ENCODE measurements around the gene COL4A4.
"Not testable (repeated sequence)": the region's sequence is repeated elsewhere in the genome, so short reads cannot be mapped to it uniquely, and the experiment has no call there.

COL4A4 gene

DNA sequence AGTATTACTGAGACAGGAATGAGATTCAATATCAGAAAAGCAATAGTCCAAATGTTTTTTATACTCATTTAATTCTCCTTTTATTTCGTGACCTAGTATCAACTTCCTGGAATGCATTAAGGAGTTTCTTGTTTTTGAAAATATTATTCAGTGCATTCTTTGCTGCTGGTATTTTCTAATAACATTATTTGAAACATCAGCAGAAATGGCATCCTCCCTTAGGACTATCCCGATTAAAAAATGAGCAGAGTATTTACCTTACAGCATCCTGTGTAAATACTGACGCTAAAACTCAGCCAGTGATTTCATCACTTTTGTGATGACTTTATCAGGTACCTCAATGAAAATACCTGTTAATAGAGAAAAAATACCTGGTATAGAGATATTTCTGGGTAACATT, 16.8 kb upstream of the COL4A4 start:
- no peak overlapping the region for H3K4me2 ChIP-seq (ENCODE audit: low read depth, low read length)
- no peaks in the 10 kb centered on the region for H3K9me3 ChIP-seq (replicated peaks; ENCODE audit: insufficient read depth, low read length)
- no peak overlapping the region for H3K27ac ChIP-seq (ENCODE audit: low read length)
- TF ChIP-seq EZH2phosphoT487 (IDR thresholded peaks at IDR 0.05; ENCODE audit: low read length) (no peak), EZH2 (optimal IDR thresholded peaks at IDR 0.05; ENCODE audit: low read depth, low read length) (no peak)
- TF ChIP-seq, protein P1, sequence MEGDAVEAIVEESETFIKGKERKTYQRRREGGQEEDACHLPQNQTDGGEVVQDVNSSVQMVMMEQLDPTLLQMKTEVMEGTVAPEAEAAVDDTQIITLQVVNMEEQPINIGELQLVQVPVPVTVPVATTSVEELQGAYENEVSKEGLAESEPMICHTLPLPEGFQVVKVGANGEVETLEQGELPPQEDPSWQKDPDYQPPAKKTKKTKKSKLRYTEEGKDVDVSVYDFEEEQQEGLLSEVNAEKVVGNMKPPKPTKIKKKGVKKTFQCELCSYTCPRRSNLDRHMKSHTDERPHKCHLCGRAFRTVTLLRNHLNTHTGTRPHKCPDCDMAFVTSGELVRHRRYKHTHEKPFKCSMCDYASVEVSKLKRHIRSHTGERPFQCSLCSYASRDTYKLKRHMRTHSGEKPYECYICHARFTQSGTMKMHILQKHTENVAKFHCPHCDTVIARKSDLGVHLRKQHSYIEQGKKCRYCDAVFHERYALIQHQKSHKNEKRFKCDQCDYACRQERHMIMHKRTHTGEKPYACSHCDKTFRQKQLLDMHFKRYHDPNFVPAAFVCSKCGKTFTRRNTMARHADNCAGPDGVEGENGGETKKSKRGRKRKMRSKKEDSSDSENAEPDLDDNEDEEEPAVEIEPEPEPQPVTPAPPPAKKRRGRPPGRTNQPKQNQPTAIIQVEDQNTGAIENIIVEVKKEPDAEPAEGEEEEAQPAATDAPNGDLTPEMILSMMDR (IDR thresholded peaks at IDR 0.05; ENCODE audit: low read length): no peak
- no peaks in the 10 kb centered on the region for H3K36me3 ChIP-seq (replicated peaks; ENCODE audit: insufficient read depth, low read length)
- no peak overlapping the region for H3K9ac ChIP-seq (ENCODE audit: low read length)
- no peak for DNase-seq
- peaks cover 5% of the 10 kb centered on the region; the same call in 1 of the 2 replicates for H3K79me2 ChIP-seq (ENCODE audit: low read length)
- H2AFZ ChIP-seq (ENCODE audit: low read length): no peak overlapping the region
- H4K20me1 ChIP-seq (ENCODE audit: insufficient read depth, low read length): no peaks in the 10 kb centered on the region
- H3K9me2 ChIP-seq (replicated peaks; ENCODE audit: insufficient read depth, low read length): no peaks in the 10 kb centered on the region
- no peak overlapping the region for H3K4me3 ChIP-seq (ENCODE audit: low read length)
- no peaks in the 10 kb centered on the region for H3K27me3 ChIP-seq (replicated peaks; ENCODE audit: insufficient read depth, low read length)
- H3K4me1 ChIP-seq (ENCODE audit: low read length): no peaks in the 10 kb centered on the region
- H3F3A ChIP-seq (ENCODE audit: insufficient read depth, low read length): no peaks in the 10 kb centered on the region

DNA sequence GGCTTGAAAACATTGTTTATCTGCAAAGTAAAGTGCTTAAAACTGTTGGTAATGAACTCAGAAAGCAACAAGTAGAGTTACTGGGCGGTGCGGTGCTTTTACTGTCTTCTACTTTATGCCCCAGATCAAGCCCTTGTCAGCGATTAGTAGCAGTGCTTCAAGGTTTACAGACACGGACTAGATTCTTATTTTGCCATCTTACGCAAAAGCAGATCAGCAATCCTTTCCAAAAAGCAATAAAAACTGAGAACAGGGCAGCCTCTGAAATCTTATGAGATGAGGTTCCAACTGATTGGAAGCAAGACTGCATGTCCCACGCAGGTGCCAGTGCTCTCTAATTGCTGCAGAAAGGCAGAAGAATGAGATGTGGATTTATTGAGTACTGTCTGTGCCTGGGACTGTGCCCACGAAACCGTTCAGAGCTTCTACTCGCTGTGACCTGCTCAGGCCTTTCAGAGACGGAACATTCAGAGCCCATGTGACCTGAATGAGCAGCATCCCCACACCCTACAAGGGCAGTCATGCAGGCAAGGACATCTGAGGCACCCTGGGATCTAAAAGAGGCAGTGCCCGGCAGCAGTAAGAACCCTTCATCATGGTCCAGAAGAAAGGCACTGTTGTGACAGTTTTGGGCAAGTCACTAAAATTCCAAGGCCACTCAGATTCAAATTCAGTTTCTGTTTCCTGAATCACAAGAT, 16.1 kb upstream of the COL4A4 start:
- Histone ChIP-seq H4K20me1 (ENCODE audit: insufficient read depth, low read length) (no peaks in the 10 kb centered on the region), H3K4me3 (ENCODE audit: low read length) (no peak overlapping the region), H3K79me2 (ENCODE audit: low read length) (peaks cover 5% of the 10 kb centered on the region; the same call in 1 of the 2 replicates), H3K36me3 (replicated peaks; ENCODE audit: insufficient read depth, low read length) (no peaks in the 10 kb centered on the region), H3K9me2 (replicated peaks; ENCODE audit: insufficient read depth, low read length) (no peaks in the 10 kb centered on the region), H3K9ac (ENCODE audit: low read length) (no peak overlapping the region), H2AFZ (ENCODE audit: low read length) (no peak overlapping the region), H3F3A (ENCODE audit: insufficient read depth, low read length) (no peaks in the 10 kb centered on the region), H3K27ac (ENCODE audit: low read length) (no peak overlapping the region), H3K4me1 (ENCODE audit: low read length) (no peaks in the 10 kb centered on the region), H3K27me3 (replicated peaks; ENCODE audit: insufficient read depth, low read length) (no peaks in the 10 kb centered on the region), H3K4me2 (ENCODE audit: low read depth, low read length) (no peak overlapping the region), H3K9me3 (replicated peaks; ENCODE audit: insufficient read depth, low read length) (no peaks in the 10 kb centered on the region)
- TF ChIP-seq, protein P1 (IDR thresholded peaks at IDR 0.05; ENCODE audit: low read length): no peak
- TF ChIP-seq EZH2phosphoT487 (IDR thresholded peaks at IDR 0.05; ENCODE audit: low read length): no peak
- TF ChIP-seq EZH2 (optimal IDR thresholded peaks at IDR 0.05; ENCODE audit: low read depth, low read length): no peak
- no peak for DNase-seq

DNA sequence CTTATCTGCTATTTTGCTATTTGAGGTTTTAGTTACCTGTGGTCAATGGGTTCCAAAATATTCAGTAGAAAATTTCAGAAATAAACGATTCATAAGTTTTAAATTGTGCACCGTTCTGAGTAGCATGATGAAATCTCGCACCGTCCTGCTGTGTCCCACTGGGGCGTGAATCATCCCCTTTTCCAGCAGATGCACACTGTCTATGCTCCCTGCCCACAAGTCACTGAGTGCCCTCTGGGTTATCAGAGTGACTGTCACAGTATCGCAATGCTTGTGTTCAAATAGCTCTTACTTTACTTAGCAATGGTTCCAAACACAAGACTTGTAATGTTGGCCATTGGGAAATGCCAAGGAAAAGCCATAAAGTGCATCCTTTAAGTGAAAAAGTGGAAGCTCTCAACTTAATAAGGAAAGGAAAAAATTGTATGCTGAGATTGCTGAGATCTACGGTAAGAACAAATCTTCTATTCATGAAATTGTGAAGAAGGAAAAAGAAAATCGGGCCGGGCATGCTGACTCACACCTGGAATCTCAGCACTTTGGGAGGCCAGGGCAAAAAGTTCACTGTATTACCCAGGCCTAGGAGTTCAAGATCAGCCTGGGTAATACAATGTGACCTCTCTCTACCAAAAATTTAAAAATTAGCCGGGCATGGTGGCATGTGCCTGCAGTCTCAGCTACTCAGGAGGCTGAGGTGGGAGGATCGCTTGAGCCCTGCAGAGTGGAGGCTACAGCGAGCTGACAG, 13.8 kb upstream of the COL4A4 start:
- Histone ChIP-seq H3K36me3 (replicated peaks; ENCODE audit: insufficient read depth, low read length) (no peaks in the 10 kb centered on the region), H3K9me3 (replicated peaks; ENCODE audit: insufficient read depth, low read length) (no peaks in the 10 kb centered on the region), H3F3A (ENCODE audit: insufficient read depth, low read length) (no peaks in the 10 kb centered on the region), H3K27ac (ENCODE audit: low read length) (no peak overlapping the region), H3K4me3 (ENCODE audit: low read length) (no peak overlapping the region), H2AFZ (ENCODE audit: low read length) (no peak overlapping the region), H3K9ac (ENCODE audit: low read length) (no peak overlapping the region), H4K20me1 (ENCODE audit: insufficient read depth, low read length) (no peaks in the 10 kb centered on the region), H3K9me2 (replicated peaks; ENCODE audit: insufficient read depth, low read length) (no peaks in the 10 kb centered on the region), H3K27me3 (replicated peaks; ENCODE audit: insufficient read depth, low read length) (no peaks in the 10 kb centered on the region), H3K79me2 (ENCODE audit: low read length) (peaks cover 5% of the 10 kb centered on the region; the same call in 1 of the 2 replicates), H3K4me1 (ENCODE audit: low read length) (no peaks in the 10 kb centered on the region), H3K4me2 (ENCODE audit: low read depth, low read length) (no peak overlapping the region)
- no peak for DNase-seq
- TF ChIP-seq, protein P1 (IDR thresholded peaks at IDR 0.05; ENCODE audit: low read length): no peak
- TF ChIP-seq EZH2phosphoT487 (IDR thresholded peaks at IDR 0.05; ENCODE audit: low read length): no peak

DNA sequence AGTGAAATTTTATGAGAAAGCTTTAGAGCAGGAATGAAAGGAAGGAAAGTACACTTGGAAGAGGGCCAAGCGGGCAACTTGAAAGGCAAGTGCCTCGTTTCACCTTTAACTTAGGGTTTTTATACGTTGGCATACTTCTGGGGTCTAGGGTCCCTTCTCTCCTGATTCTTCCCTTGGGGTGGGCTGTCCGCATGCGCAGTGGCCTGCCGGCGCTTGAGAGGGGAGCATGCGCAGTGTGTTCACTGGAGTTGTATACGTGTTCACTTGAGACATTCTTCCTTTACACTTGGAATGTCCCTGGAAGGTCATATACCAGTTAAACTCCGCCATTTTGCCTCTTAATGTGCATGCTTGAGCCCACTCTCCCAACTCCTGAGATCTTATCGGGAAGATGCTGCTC, 7.8 kb upstream of the COL4A4 start:
- not testable (repeated sequence) for H3K4me1 ChIP-seq (ENCODE audit: low read length); H4K20me1 ChIP-seq (ENCODE audit: insufficient read depth, low read length); H2AFZ ChIP-seq (ENCODE audit: low read length); H3F3A ChIP-seq (ENCODE audit: insufficient read depth, low read length); H3K9me3 ChIP-seq (replicated peaks; ENCODE audit: insufficient read depth, low read length); H3K4me2 ChIP-seq (ENCODE audit: low read depth, low read length); DNase-seq; H3K27me3 ChIP-seq (replicated peaks; ENCODE audit: insufficient read depth, low read length); H3K9ac ChIP-seq (ENCODE audit: low read length); H3K27ac ChIP-seq (ENCODE audit: low read length); H3K9me2 ChIP-seq (replicated peaks; ENCODE audit: insufficient read depth, low read length); H3K36me3 ChIP-seq (replicated peaks; ENCODE audit: insufficient read depth, low read length); H3K4me3 ChIP-seq (ENCODE audit: low read length)
- H3K79me2 ChIP-seq (ENCODE audit: low read length): peaks cover 38% of the 10 kb centered on the region
